ENCODE measurements around the gene GATAD2A. TPM values are rescaled to one million over a fixed set of nuclear protein-coding genes. Genes with fewer than 3 reads are reported as not detected.

Gene GATAD2A
- total and polyA plus RNA-seq, 7 donors = 18.5 to 138 (median 30.2) TPM

DNA sequence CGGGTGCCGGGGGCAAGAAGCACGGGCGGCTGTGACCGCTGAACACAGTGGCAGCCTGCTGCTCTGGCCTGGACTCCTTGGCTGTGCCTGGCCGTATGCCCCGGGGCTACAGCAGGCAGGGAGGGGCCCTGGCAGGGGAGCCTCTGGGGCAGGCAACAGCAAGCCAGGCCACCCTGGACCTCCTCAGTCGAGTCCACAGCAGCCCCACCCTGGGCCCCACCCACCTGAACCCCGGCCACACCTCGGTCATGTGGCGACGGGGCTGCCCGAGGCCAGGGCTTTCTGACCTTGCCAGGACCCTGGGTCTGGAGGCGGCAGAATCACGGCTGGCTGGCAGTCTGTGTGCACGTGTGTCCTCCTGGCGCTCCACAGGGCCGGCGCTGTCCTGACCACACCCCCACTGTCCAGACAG is 141.3 kb downstream of the GATAD2A start:
- Histone ChIP-seq H3K36me3 (no peaks in the 10 kb centered on the region), H3K27ac (no peak overlapping the region), H3K27me3 (peaks cover 17 to 90% (median 49%) of the 10 kb centered on the region in 3 donors), H3K9me3 (no peaks in the 10 kb centered on the region), H3K4me1 (no peaks in the 10 kb centered on the region), H3K4me3 (no peak overlapping the region)
- intact Hi-C loops (cut with DNase I) = no loop called here
- no peak for TF ChIP-seq POLR2AphosphoS5 (IDR thresholded peaks at IDR 0.05)
- TF ChIP-seq, protein P1, sequence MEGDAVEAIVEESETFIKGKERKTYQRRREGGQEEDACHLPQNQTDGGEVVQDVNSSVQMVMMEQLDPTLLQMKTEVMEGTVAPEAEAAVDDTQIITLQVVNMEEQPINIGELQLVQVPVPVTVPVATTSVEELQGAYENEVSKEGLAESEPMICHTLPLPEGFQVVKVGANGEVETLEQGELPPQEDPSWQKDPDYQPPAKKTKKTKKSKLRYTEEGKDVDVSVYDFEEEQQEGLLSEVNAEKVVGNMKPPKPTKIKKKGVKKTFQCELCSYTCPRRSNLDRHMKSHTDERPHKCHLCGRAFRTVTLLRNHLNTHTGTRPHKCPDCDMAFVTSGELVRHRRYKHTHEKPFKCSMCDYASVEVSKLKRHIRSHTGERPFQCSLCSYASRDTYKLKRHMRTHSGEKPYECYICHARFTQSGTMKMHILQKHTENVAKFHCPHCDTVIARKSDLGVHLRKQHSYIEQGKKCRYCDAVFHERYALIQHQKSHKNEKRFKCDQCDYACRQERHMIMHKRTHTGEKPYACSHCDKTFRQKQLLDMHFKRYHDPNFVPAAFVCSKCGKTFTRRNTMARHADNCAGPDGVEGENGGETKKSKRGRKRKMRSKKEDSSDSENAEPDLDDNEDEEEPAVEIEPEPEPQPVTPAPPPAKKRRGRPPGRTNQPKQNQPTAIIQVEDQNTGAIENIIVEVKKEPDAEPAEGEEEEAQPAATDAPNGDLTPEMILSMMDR (IDR thresholded peaks at IDR 0.05) = no peak
- TF ChIP-seq POLR2A (IDR thresholded peaks at IDR 0.05) = no peak
- no peak for TF ChIP-seq EP300 (IDR thresholded peaks at IDR 0.05)
- DNase-seq = no peak
- WGBS, 2 donors = 19 to 62% methylated on average over 19 of the region's 19 CpGs

DNA sequence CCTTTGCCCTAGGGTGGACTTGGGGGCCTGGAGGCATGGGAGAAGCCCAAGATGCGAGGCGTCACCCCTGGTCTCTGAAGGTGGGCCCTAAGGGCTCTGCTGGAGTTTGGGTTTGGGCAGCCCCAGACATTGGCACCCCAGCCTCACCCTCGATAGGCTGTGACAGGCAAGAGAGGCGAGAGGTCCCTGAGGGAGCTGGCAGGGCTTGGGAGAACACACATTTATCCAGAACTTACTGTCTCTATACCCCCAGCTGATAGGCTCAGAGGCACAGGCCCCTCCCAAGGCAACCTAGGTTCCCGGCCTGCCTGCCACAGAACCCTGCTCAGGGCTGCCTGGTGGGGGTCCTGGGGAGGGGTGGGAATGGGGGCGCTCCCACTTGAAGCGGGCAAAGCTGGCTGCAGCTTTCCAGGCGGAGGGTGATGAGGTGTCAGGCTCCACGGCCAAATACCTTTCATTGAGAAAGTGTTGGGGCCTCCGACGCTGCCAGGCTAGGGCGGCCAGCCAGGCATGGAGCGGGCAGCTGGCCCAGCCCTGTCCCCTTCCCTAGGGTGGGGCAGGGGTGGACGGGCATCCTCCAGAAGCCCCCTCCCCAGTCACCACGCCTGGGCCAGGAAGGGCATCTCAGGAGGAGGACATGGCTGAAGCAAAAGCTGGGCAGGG is 142.3 kb downstream of the GATAD2A start:
- no peaks in the 10 kb centered on the region for H3K4me1 ChIP-seq
- no peak overlapping the region for H3K27ac ChIP-seq
- WGBS, 2 donors = 45 to 75% methylated on average over 15 of the region's 15 CpGs
- no peak overlapping the region for H3K4me3 ChIP-seq
- TF ChIP-seq POLR2A (IDR thresholded peaks at IDR 0.05) (no peak), POLR2AphosphoS5 (IDR thresholded peaks at IDR 0.05) (no peak), EP300 (IDR thresholded peaks at IDR 0.05) (no peak)
- TF ChIP-seq, protein P1 (IDR thresholded peaks at IDR 0.05) = no peak
- H3K27me3 ChIP-seq = peaks cover 10 to 79% (median 38%) of the 10 kb centered on the region in 3 donors
- H3K9me3 ChIP-seq = no peaks in the 10 kb centered on the region
- no peak for DNase-seq
- intact Hi-C loops (cut with DNase I) = no loop called here
- no peaks in the 10 kb centered on the region for H3K36me3 ChIP-seq

GRCh38 chr19:19548915-19549759 is 143.7 kb downstream of the GATAD2A start:
- peaks cover 3 to 66% (median 25%) of the 10 kb centered on the region in 3 donors for H3K27me3 ChIP-seq
- H3K27ac ChIP-seq = no peak overlapping the region
- H3K9me3 ChIP-seq = no peaks in the 10 kb centered on the region
- no peak overlapping the region for H3K4me3 ChIP-seq
- TF ChIP-seq POLR2A (IDR thresholded peaks at IDR 0.05) = no peak
- TF ChIP-seq, protein P1 (IDR thresholded peaks at IDR 0.05) = no peak
- no peaks in the 10 kb centered on the region for H3K36me3 ChIP-seq
- 55 to 64% methylated on average over 13 of the region's 13 CpGs for WGBS, 2 donors
- DNase-seq = no peak
- intact Hi-C loops (cut with DNase I) = no loop called here
- no peaks in the 10 kb centered on the region for H3K4me1 ChIP-seq

- no peak for DNase-seq
- Histone ChIP-seq H3K4me3 (no peak overlapping the region), H3K27me3 (peaks cover 0 to 58% (median 17%) of the 10 kb centered on the region in 3 donors), H3K36me3 (no peaks in the 10 kb centered on the region), H3K27ac (no peak overlapping the region), H3K4me1 (no peaks in the 10 kb centered on the region), H3K9me3 (no peaks in the 10 kb centered on the region)
- no peak for TF ChIP-seq POLR2AphosphoS5 (IDR thresholded peaks at IDR 0.05)
- no peak for TF ChIP-seq EP300 (IDR thresholded peaks at IDR 0.05)
- no peak for TF ChIP-seq POLR2A (IDR thresholded peaks at IDR 0.05)
- TF ChIP-seq, protein P1 (IDR thresholded peaks at IDR 0.05) = no peak
- intact Hi-C loops (cut with DNase I) = no loop called here
- WGBS, 2 donors = 47 to 72% methylated on average over 23 of the region's 23 CpGs
Observed at GRCh38 chr19:19549804-19550464, 144.5 kb downstream of the GATAD2A start.

All from sigmoid colon (tissue), 7 donors.